Measurements from ENCODE around the gene WSCD1.

Gene WSCD1

GRCh38 chr17:6094453-6094852, 24.3 kb downstream of the WSCD1 start:
- peaks cover 14% of the 10 kb centered on the region for H3K27me3 ChIP-seq (ENCODE audit: insufficient read depth, low read length, poor library complexity)

DNA sequence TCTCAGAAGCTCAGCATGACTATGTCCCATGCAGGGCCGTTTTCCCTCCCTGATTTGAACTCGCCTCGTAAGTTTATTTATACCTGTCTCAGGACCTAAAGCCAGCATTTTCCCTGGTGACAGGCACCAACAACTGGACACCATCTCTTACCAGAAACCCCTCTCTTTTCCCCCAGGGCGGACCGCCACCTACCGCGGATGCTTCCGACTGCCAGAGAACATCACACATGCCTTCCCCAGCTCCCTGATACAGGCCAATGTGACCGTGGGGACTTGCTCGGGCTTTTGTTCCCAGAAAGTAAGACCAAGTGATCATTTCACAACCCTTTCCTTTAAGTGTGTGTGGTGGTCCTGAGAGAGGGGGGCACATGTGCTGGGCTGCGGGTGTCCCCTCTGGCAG, 24.7 kb downstream of the WSCD1 start:
- no peak for TF ChIP-seq EZH2 (IDR thresholded peaks at IDR 0.05; ENCODE audit: borderline replicate concordance, low read depth, low read length, severe bottlenecking)
- Histone ChIP-seq H3K27ac (ENCODE audit: low read length) (no peak overlapping the region), H3K4me2 (ENCODE audit: insufficient read depth, low read length) (no peak overlapping the region), H2AFZ (ENCODE audit: low read depth, low read length) (no peak overlapping the region), H3K9me3 (ENCODE audit: insufficient read depth, low read length, severe bottlenecking) (no peaks in the 10 kb centered on the region), H3K9ac (ENCODE audit: low read depth, low read length) (no peak overlapping the region), H4K20me1 (ENCODE audit: insufficient read depth, low read length) (0 out of 2 replicates have a peak, but pooled peaks cover 7% of the 10 kb centered on the region), H3K79me2 (ENCODE audit: insufficient read depth, low read length) (no peaks in the 10 kb centered on the region), H3K27me3 (ENCODE audit: insufficient read depth, low read length, poor library complexity) (peaks cover 14% of the 10 kb centered on the region), H3K4me3 (ENCODE audit: low read depth in 1 of 2, low read length in 2 of 2) (no peak overlapping the region), H3K36me3 (ENCODE audit: insufficient read depth, low read length) (no peaks in the 10 kb centered on the region), H3K4me1 (ENCODE audit: insufficient read depth, low read length) (no peaks in the 10 kb centered on the region)
- ATAC-seq (ENCODE audit: insufficient read depth, low read depth), result no peak
- no peak for DNase-seq

More at GRCh38 chr17:6094453-6094852, 24.3 kb downstream of the WSCD1 start:
- H3K27ac ChIP-seq (ENCODE audit: low read length), result no peak overlapping the region
- H2AFZ ChIP-seq (ENCODE audit: low read depth, low read length), result no peak overlapping the region
- no peaks in the 10 kb centered on the region for H3K36me3 ChIP-seq (ENCODE audit: insufficient read depth, low read length)
- no peaks in the 10 kb centered on the region for H3K79me2 ChIP-seq (ENCODE audit: insufficient read depth, low read length)
- no peak for TF ChIP-seq EZH2 (IDR thresholded peaks at IDR 0.05; ENCODE audit: borderline replicate concordance, low read depth, low read length, severe bottlenecking)
- TF ChIP-seq, protein P1, sequence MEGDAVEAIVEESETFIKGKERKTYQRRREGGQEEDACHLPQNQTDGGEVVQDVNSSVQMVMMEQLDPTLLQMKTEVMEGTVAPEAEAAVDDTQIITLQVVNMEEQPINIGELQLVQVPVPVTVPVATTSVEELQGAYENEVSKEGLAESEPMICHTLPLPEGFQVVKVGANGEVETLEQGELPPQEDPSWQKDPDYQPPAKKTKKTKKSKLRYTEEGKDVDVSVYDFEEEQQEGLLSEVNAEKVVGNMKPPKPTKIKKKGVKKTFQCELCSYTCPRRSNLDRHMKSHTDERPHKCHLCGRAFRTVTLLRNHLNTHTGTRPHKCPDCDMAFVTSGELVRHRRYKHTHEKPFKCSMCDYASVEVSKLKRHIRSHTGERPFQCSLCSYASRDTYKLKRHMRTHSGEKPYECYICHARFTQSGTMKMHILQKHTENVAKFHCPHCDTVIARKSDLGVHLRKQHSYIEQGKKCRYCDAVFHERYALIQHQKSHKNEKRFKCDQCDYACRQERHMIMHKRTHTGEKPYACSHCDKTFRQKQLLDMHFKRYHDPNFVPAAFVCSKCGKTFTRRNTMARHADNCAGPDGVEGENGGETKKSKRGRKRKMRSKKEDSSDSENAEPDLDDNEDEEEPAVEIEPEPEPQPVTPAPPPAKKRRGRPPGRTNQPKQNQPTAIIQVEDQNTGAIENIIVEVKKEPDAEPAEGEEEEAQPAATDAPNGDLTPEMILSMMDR (IDR thresholded peaks at IDR 0.05; ENCODE audit: borderline replicate concordance, extremely low read depth, low read length, poor library complexity, severe bottlenecking), result no peak
- H3K4me2 ChIP-seq (ENCODE audit: insufficient read depth, low read length), result no peak overlapping the region
- no peak for ATAC-seq (ENCODE audit: insufficient read depth, low read depth)
- 0 out of 2 replicates have a peak, but pooled peaks cover 7% of the 10 kb centered on the region for H4K20me1 ChIP-seq (ENCODE audit: insufficient read depth, low read length)
- H3K4me1 ChIP-seq (ENCODE audit: insufficient read depth, low read length), result no peaks in the 10 kb centered on the region
- H3K4me3 ChIP-seq (ENCODE audit: low read depth in 1 of 2, low read length in 2 of 2), result no peak overlapping the region
- no peak overlapping the region for H3K9ac ChIP-seq (ENCODE audit: low read depth, low read length)
- no peak for DNase-seq
- H3K9me3 ChIP-seq (ENCODE audit: insufficient read depth, low read length, severe bottlenecking), result no peaks in the 10 kb centered on the region

- no peak for ATAC-seq (ENCODE audit: insufficient read depth, low read depth)
- Histone ChIP-seq H3K4me3 (ENCODE audit: low read depth in 1 of 2, low read length in 2 of 2) (no peak overlapping the region), H3K9ac (ENCODE audit: low read depth, low read length) (no peak overlapping the region), H3K36me3 (ENCODE audit: insufficient read depth, low read length) (no peaks in the 10 kb centered on the region), H3K9me3 (ENCODE audit: insufficient read depth, low read length, severe bottlenecking) (no peaks in the 10 kb centered on the region), H3K27ac (ENCODE audit: low read length) (no peak overlapping the region), H3K4me1 (ENCODE audit: insufficient read depth, low read length) (no peaks in the 10 kb centered on the region), H4K20me1 (ENCODE audit: insufficient read depth, low read length) (0 out of 2 replicates have a peak, but pooled peaks cover 7% of the 10 kb centered on the region), H3K27me3 (ENCODE audit: insufficient read depth, low read length, poor library complexity) (peaks cover 14% of the 10 kb centered on the region), H3K79me2 (ENCODE audit: insufficient read depth, low read length) (no peaks in the 10 kb centered on the region), H2AFZ (ENCODE audit: low read depth, low read length) (no peak overlapping the region), H3K4me2 (ENCODE audit: insufficient read depth, low read length) (no peak overlapping the region)
- TF ChIP-seq EZH2 (IDR thresholded peaks at IDR 0.05; ENCODE audit: borderline replicate concordance, low read depth, low read length, severe bottlenecking), result no peak
- TF ChIP-seq, protein P1 (IDR thresholded peaks at IDR 0.05; ENCODE audit: borderline replicate concordance, extremely low read depth, low read length, poor library complexity, severe bottlenecking), result no peak
- no peak for DNase-seq
Measured at GRCh38 chr17:6095501-6095900, 25.3 kb downstream of the WSCD1 start.

- Histone ChIP-seq H3K4me3 (ENCODE audit: low read depth in 1 of 2, low read length in 2 of 2) (no peak overlapping the region), H3K36me3 (ENCODE audit: insufficient read depth, low read length) (no peaks in the 10 kb centered on the region), H3K9me3 (ENCODE audit: insufficient read depth, low read length, severe bottlenecking) (no peaks in the 10 kb centered on the region), H3K9ac (ENCODE audit: low read depth, low read length) (no peak overlapping the region), H3K79me2 (ENCODE audit: insufficient read depth, low read length) (no peaks in the 10 kb centered on the region), H3K4me1 (ENCODE audit: insufficient read depth, low read length) (no peaks in the 10 kb centered on the region), H3K4me2 (ENCODE audit: insufficient read depth, low read length) (no peak overlapping the region), H2AFZ (ENCODE audit: low read depth, low read length) (no peak overlapping the region), H3K27ac (ENCODE audit: low read length) (no peak overlapping the region), H3K27me3 (ENCODE audit: insufficient read depth, low read length, poor library complexity) (peaks cover 14% of the 10 kb centered on the region), H4K20me1 (ENCODE audit: insufficient read depth, low read length) (0 out of 2 replicates have a peak, but pooled peaks cover 7% of the 10 kb centered on the region)
- DNase-seq (no peak), ATAC-seq (ENCODE audit: insufficient read depth, low read depth) (no peak)
- TF ChIP-seq, protein P1 (IDR thresholded peaks at IDR 0.05; ENCODE audit: borderline replicate concordance, extremely low read depth, low read length, poor library complexity, severe bottlenecking), result no peak
Measured at GRCh38 chr17:6096201-6097004, 26.2 kb downstream of the WSCD1 start.
